SK-N-SH (cell line): ENCODE measurements around the gene NLRC4. TPM values are rescaled to one million over a fixed set of nuclear protein-coding genes. Genes with fewer than 3 reads are reported as not detected.

Experiments used
- CTCF ChIA-PET: fragments of 300-600, 350-600 bp; formaldehyde crosslinking; extraction: SDS; loops from one replicate; lab custom pipeline; 2021; lab: Yijun Ruan, JAX
- POLR2A ChIA-PET: fragments of 350-600 bp; sonication (Branson Sonifier 250); formaldehyde crosslinking; extraction: SDS; loops from one replicate; lab custom pipeline; 2020; ENCODE audit warnings: antibody characterized with exemption, inconsistent platforms; lab: Yijun Ruan, JAX
- DNase-seq: peaks from one replicate; pipeline ENCODE4 v3.0.0; 2012
- H2AFZ ChIP-seq: fragments of 200-600 bp; sonication (generic); 2 replicates; pipeline ENCODE4 v1.8.1; 2016; ENCODE audit warnings: antibody characterized with exemption, mild to moderate bottlenecking, low read depth
- H3F3A ChIP-seq: fragments of 200-600 bp; sonication (generic); replicated peaks from 2 replicates; pipeline ENCODE3; 2016; ENCODE audit warnings: antibody characterized with exemption, mild to moderate bottlenecking; ENCODE audit not compliant: insufficient read depth
- H3K27ac ChIP-seq, 2 experiments: fragments of 200-500 bp in 1 of 2; fragments of 200-600 bp in 1 of 2; sonication (Bioruptor generic) in 1 of 2; sonication (generic), shearing (Covaris generic) in 1 of 2; 2 replicates each; pipeline versions ENCODE4 v1.5.1 to v1.6.1; 2014 to 2016; ENCODE audit warnings: low read depth in 2 of 2, inconsistent platforms in 1 of 2, low read length in 1 of 2, mild to moderate bottlenecking in 1 of 2, mixed read lengths in 1 of 2
- H3K27me3 ChIP-seq: fragments of 200-600 bp; sonication (generic), shearing (Covaris generic); 2 replicates; pipeline ENCODE4 v1.6.1; 2016; ENCODE audit warnings: mixed run types; ENCODE audit not compliant: insufficient read depth
- H3K36me3 ChIP-seq, 2 experiments: fragments of 200-500 bp in 1 of 2; fragments of 200-600 bp in 1 of 2; sonication (Bioruptor generic) in 1 of 2; sonication (generic) in 1 of 2; replicated peaks in 1 of 2; 2 replicates each; pipeline versions ENCODE3 to v1.5.1; 2014 to 2016; ENCODE audit warnings: low read length in 1 of 2, mild to moderate bottlenecking in 1 of 2; ENCODE audit not compliant: insufficient read depth in 2 of 2, control insufficient read depth in 1 of 2
- H3K4me1 ChIP-seq, 2 experiments: fragments of 200-500 bp in 1 of 2; fragments of 200-600 bp in 1 of 2; sonication (Bioruptor generic) in 1 of 2; sonication (generic), shearing (Covaris generic) in 1 of 2; 2 replicates each; pipeline versions ENCODE4 v1.5.1 to v1.6.1; 2014 to 2016; ENCODE audit warnings: low read depth in 1 of 2, low read length in 1 of 2, mixed run types in 1 of 2; ENCODE audit not compliant: insufficient read depth in 2 of 2, control insufficient read depth in 1 of 2
- H3K4me2 ChIP-seq: fragments of 200-600 bp; sonication (generic), shearing (Covaris generic); 2 replicates; pipeline ENCODE4 v1.6.1; 2017; ENCODE audit warnings: mixed run types
- H3K4me3 ChIP-seq, 2 experiments: fragments of 200-500 bp in 1 of 2; fragments of 200-600 bp in 1 of 2; sonication (Bioruptor generic) in 1 of 2; sonication (generic), shearing (Covaris generic) in 1 of 2; 2 replicates each; pipeline versions ENCODE4 v1.5.1 to v1.8.1; 2014 to 2016; ENCODE audit warnings: low read depth in 2 of 2, inconsistent platforms in 1 of 2, low read length in 1 of 2, mild to moderate bottlenecking in 1 of 2, mixed read lengths in 1 of 2, moderate library complexity in 1 of 2
- H3K79me2 ChIP-seq: fragments of 200-600 bp; sonication (generic); 2 replicates; pipeline ENCODE4 v1.8.1; 2017; ENCODE audit warnings: mild to moderate bottlenecking; ENCODE audit not compliant: insufficient read depth
- H3K9ac ChIP-seq: fragments of 200-600 bp; sonication (generic); 2 replicates; pipeline ENCODE4 v1.6.1; 2017; ENCODE audit warnings: mixed run types
- H3K9me2 ChIP-seq: fragments of 200-600 bp; sonication (generic); 2 replicates; pipeline ENCODE4 v1.6.1; 2017; ENCODE audit warnings: mixed run types
- H3K9me3 ChIP-seq: fragments of 200-600 bp; sonication (generic); 2 replicates; pipeline ENCODE4 v1.6.1; 2017; ENCODE audit warnings: mixed run types, mild to moderate bottlenecking, moderate library complexity
- H4K20me1 ChIP-seq: fragments of 200-600 bp; sonication (generic); 2 replicates; pipeline ENCODE4 v1.6.1; 2017; ENCODE audit warnings: mild to moderate bottlenecking, mixed run types; ENCODE audit not compliant: insufficient read depth
- CTCF ChIP-seq: fragments of 200-600 bp; sonication (generic); IDR thresholded peaks from 2 replicates; pipeline ENCODE4 v1.6.1; 2017; ENCODE audit warnings: antibody characterized with exemption, mild to moderate bottlenecking, moderate library complexity
- EP300 ChIP-seq, 2 experiments: IDR thresholded peaks; 2 replicates each; pipeline versions ENCODE4 v1.4.0 to v1.6.1; 2012; ENCODE audit warnings: borderline replicate concordance in 1 of 2, low read depth in 1 of 2, low read length in 1 of 2
- EZH2phosphoT487 ChIP-seq: fragments of 200-600 bp; sonication (generic); IDR thresholded peaks from 2 replicates; pipeline ENCODE4 v1.6.1; 2017; ENCODE audit warnings: low read depth, mixed run types, mild to moderate bottlenecking, antibody characterized with exemption, moderate library complexity, borderline replicate concordance
- GABPA ChIP-seq: IDR thresholded peaks from 2 replicates; pipeline ENCODE4 v1.4.0; 2012; ENCODE audit warnings: low read depth, mild to moderate bottlenecking
- GATA2 ChIP-seq: sonication (generic); formaldehyde crosslinking; IDR thresholded peaks from 2 replicates; pipeline ENCODE4 v1.5.0; 2020; ENCODE audit warnings: mild to moderate bottlenecking, missing genetic modification reagents
- IRF3 ChIP-seq: fragments of 150-350 bp; IDR thresholded peaks from 2 replicates; pipeline ENCODE4 v1.6.1; 2016; ENCODE audit warnings: mild to moderate bottlenecking, low read depth, low read length
- JUND ChIP-seq: IDR thresholded peaks from 2 replicates; pipeline ENCODE4 v1.4.0; 2012
- MAX ChIP-seq: IDR thresholded peaks from 2 replicates; pipeline ENCODE4 v1.4.0; 2012; ENCODE audit warnings: low read depth
- MEF2A ChIP-seq: IDR thresholded peaks from 2 replicates; pipeline ENCODE4 v1.4.0; 2012; ENCODE audit warnings: low read depth, borderline replicate concordance
- NFIC ChIP-seq: IDR thresholded peaks from 2 replicates; pipeline ENCODE4 v1.4.0; 2012; ENCODE audit warnings: borderline replicate concordance
- POLR2AphosphoS5 ChIP-seq: IDR thresholded peaks from 2 replicates; pipeline ENCODE4 v1.6.1; 2012; ENCODE audit warnings: low read depth, low read length
- RCOR1 ChIP-seq: fragments of 150-350 bp; IDR thresholded peaks from 2 replicates; pipeline ENCODE4 v1.6.1; 2017; ENCODE audit warnings: antibody characterized with exemption, low read length
- REST ChIP-seq: IDR thresholded peaks from 2 replicates; pipeline ENCODE4 v1.6.1; 2012; ENCODE audit warnings: mild to moderate bottlenecking, low read depth, low read length, moderate library complexity
- RXRA ChIP-seq: IDR thresholded peaks from 2 replicates; pipeline ENCODE4 v1.4.0; 2012; ENCODE audit warnings: low read depth, mild to moderate bottlenecking, borderline replicate concordance
- TEAD4 ChIP-seq: IDR thresholded peaks from 2 replicates; pipeline ENCODE4 v1.4.0; 2012; ENCODE audit warnings: mild to moderate bottlenecking, borderline replicate concordance; ENCODE audit not compliant: insufficient read depth
- USF1 ChIP-seq: IDR thresholded peaks from 2 replicates; pipeline ENCODE4 v1.4.0; 2012; ENCODE audit warnings: low read depth, borderline replicate concordance
- USF2 ChIP-seq: fragments of 150-350 bp; IDR thresholded peaks from 2 replicates; pipeline ENCODE4 v1.6.1; 2017; ENCODE audit warnings: antibody characterized with exemption, low read length, low read depth, borderline replicate concordance
- YY1 ChIP-seq: IDR thresholded peaks from 2 replicates; pipeline ENCODE4 v1.4.0; 2012; ENCODE audit warnings: low read depth, mild to moderate bottlenecking
- ZBTB33 ChIP-seq: IDR thresholded peaks from 2 replicates; pipeline ENCODE4 v1.4.0; 2012; ENCODE audit warnings: low read depth, borderline replicate concordance
- WGBS: methylation state at CpG from one replicate; pipeline ENCODE4 v1.1.6; 2017; ENCODE audit warnings: low lambda C conversion rate; 5-methylcytosine and 5-hydroxymethylcytosine counted together
- polyA plus RNA-seq, 3 experiments: library from polyadenylated mRNA; depleted of rRNA; stranded (reverse); fragments of >200 nt; gene quantifications; 2 replicates each; pipeline ENCODE4 v1.2.3, GENCODE V29; 2012

Gene NLRC4
- polyA plus RNA-seq, 1 of the 3 experiments (the other 2 are of a cell fraction) = not detected

GRCh38 chr2:32182667-32183066 is 82.0 kb downstream of the NLRC4 start:
- TF ChIP-seq GABPA (no peak), RCOR1 (no peak), TEAD4 (no peak), EZH2phosphoT487 (no peak), MEF2A (no peak), JUND (no peak), REST (no peak), POLR2AphosphoS5 (no peak), USF2 (no peak), ZBTB33 (no peak), CTCF (no peak), NFIC (no peak), MAX (no peak), YY1 (no peak), IRF3 (no peak), GATA2 (CRISPR knock-in tag) (no peak), EP300 (IDR thresholded peaks at IDR 0.05; ENCODE audit: borderline replicate concordance in 1 of 2, low read depth in 1 of 2, low read length in 1 of 2) (no peak), USF1 (no peak), RXRA (no peak)
- TF ChIP-seq, all 33 proteins: peak for 0
- no peak for DNase-seq
- Histone ChIP-seq H3K27ac (no peak overlapping the region), H3K27me3 (no peaks in the 10 kb centered on the region), H3K9ac (no peak overlapping the region), H3K36me3 (peaks cover 33 to 40% of the 10 kb centered on the region in 2 experiments), H4K20me1 (no peaks in the 10 kb centered on the region), H3F3A (peaks cover 5% of the 10 kb centered on the region), H3K9me3 (no peaks in the 10 kb centered on the region), H3K79me2 (peaks cover 11% of the 10 kb centered on the region; the same call in 1 of the 2 replicates), H3K4me1 (no peaks in the 10 kb centered on the region), H3K4me2 (no peak overlapping the region), H3K9me2 (no peaks in the 10 kb centered on the region), H3K4me3 (no peak overlapping the region), H2AFZ (no peak overlapping the region)
- WGBS = 94% methylated on average over 6 of the region's 6 CpGs
- POLR2A ChIA-PET = no interaction called here
- CTCF ChIA-PET = interaction anchor here (1.6 kb wide), 1 partner anchor 8 kb away, joined by 5 read pairs; no protein-coding TSS in a partner anchor
